Measurements from ENCODE around the gene MMRN2.
"Not testable (repeated sequence)": the region's sequence is repeated elsewhere in the genome, so short reads cannot be mapped to it uniquely, and the experiment has no call there.

- TF ChIP-seq CTCF, POLR2A (IDR thresholded peaks at IDR 0.05): not testable (repeated sequence)
Measured at GRCh38 chr10:86952697-86953096, 4.7 kb downstream of the MMRN2 start.
